ENCODE data around the gene ADH7. TPM values are rescaled to one million over a fixed set of nuclear protein-coding genes. Genes with fewer than 3 reads are reported as not detected.

ADH7 gene
- total and polyA plus RNA-seq, 9 of the 15 experiments (the other 6 are each of a cell fraction or from before 2014, with no cell fraction given): not detected

DNA sequence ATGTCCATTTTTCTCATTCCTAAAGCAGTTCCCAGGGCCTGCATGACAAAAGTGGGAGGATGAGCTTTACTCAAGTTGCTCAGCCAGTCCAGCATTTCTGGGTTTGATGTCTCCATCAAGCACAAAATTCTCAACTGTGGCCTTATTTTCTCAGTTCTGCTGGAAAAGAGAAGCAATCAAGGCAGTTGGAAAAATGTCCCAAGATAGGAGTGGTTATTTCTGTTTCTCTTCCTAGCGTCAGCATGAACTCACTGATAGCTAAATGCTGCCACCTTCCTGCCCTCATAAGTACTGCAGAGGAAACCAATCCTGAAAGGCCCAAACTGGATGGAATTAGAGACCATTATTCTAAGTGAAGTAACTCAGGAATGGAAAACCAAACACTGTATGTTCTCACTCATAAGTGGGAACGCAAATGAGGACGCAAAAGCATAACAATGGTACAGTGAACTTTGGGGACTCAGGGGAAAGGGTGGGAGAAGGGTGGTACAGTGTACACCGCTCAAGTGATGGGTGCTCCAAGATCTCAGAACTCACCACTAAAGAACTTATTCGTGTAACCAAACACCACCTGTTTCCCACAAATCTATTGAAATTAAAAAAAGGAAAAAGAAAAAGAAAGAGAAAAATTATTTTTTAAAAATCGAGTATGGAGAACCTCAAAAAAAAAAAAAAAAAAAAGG is 29.6 kb downstream of the ADH7 start:
- ATAC-seq: peak; percentile 92
- in situ Hi-C loops (cut with MboI): loop anchor here (10.0 to 25.0 kb wide), 2 partner anchors 661 to 943 kb away; no protein-coding TSS in a partner anchor
- peak in 1 of 2 experiments; percentile 20; a peak in 1 of 4 replicates for TF ChIP-seq RCOR1 (IDR thresholded peaks at IDR 0.05; ENCODE audit: borderline replicate concordance in 1 of 2, low read depth in 2 of 2, low read length in 2 of 2)
- peak; percentile 90 to 93 for TF ChIP-seq RAD21 (CRISPR knock-in tag; conservative IDR thresholded peaks at IDR 0.05 in 1 of 2, IDR thresholded peaks at IDR 0.05 in 1 of 2)
- peak; percentile 40; the same call in 1 of the 2 replicates for TF ChIP-seq CC2D1A (IDR thresholded peaks at IDR 0.05)
- no peak for TF ChIP-seq MYBL2 (IDR thresholded peaks at IDR 0.05; ENCODE audit: low read depth)
- TF ChIP-seq MYBL2 (CRISPR knock-in tag; IDR thresholded peaks at IDR 0.05; ENCODE audit: borderline replicate concordance): no peak
- TF ChIP-seq NCOA4 (IDR thresholded peaks at IDR 0.05; ENCODE audit: partially characterized antibody): no peak
- peak; percentile 22; the same call in 1 of the 2 replicates for TF ChIP-seq MAFK (IDR thresholded peaks at IDR 0.05; ENCODE audit: low read length)
- no peak for TF ChIP-seq HNRNPH1 (optimal IDR thresholded peaks at IDR 0.05; ENCODE audit: low read depth, low read length)
- no peak for TF ChIP-seq ZNF124 (CRISPR knock-in tag; IDR thresholded peaks at IDR 0.05)
- TF ChIP-seq, protein P1, sequence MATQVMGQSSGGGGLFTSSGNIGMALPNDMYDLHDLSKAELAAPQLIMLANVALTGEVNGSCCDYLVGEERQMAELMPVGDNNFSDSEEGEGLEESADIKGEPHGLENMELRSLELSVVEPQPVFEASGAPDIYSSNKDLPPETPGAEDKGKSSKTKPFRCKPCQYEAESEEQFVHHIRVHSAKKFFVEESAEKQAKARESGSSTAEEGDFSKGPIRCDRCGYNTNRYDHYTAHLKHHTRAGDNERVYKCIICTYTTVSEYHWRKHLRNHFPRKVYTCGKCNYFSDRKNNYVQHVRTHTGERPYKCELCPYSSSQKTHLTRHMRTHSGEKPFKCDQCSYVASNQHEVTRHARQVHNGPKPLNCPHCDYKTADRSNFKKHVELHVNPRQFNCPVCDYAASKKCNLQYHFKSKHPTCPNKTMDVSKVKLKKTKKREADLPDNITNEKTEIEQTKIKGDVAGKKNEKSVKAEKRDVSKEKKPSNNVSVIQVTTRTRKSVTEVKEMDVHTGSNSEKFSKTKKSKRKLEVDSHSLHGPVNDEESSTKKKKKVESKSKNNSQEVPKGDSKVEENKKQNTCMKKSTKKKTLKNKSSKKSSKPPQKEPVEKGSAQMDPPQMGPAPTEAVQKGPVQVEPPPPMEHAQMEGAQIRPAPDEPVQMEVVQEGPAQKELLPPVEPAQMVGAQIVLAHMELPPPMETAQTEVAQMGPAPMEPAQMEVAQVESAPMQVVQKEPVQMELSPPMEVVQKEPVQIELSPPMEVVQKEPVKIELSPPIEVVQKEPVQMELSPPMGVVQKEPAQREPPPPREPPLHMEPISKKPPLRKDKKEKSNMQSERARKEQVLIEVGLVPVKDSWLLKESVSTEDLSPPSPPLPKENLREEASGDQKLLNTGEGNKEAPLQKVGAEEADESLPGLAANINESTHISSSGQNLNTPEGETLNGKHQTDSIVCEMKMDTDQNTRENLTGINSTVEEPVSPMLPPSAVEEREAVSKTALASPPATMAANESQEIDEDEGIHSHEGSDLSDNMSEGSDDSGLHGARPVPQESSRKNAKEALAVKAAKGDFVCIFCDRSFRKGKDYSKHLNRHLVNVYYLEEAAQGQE (IDR thresholded peaks at IDR 0.05; ENCODE audit: borderline replicate concordance): peak; percentile 85
- TF ChIP-seq, protein P1 (CRISPR knock-in tag; IDR thresholded peaks at IDR 0.05; ENCODE audit: low read depth): no peak
- 0 out of 2 replicates have a peak, but pooled peaks have one; percentile 14 for TF ChIP-seq ATF7 (IDR thresholded peaks at IDR 0.05)
- TF ChIP-seq, protein P2, sequence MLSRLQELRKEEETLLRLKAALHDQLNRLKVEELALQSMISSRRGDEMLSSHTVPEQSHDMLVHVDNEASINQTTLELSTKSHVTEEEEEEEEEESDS (CRISPR knock-in tag; IDR thresholded peaks at IDR 0.05): no peak
- TF ChIP-seq ARID2 (IDR thresholded peaks at IDR 0.05): peak; percentile 42; the same call in 1 of the 2 replicates
- TF ChIP-seq STAG1 (CRISPR knock-in tag; IDR thresholded peaks at IDR 0.05; ENCODE audit: borderline replicate concordance): peak; percentile 83; the same call in 1 of the 2 replicates

More for the DNA sequence above, 29.6 kb downstream of the ADH7 start:
- H3K9me3 ChIP-seq (replicated peaks; ENCODE audit: control insufficient read depth, insufficient read depth, low read depth, low read length): no peaks in the 10 kb centered on the region
- ChIA-PET POLR2A (no interaction called here), CTCF (ENCODE audit: low intra/inter-chr PET ratio) (interaction anchor here (0.9 to 1.8 kb wide), 3 partner anchors 288 to 938 kb away, joined by 3 to 10 read pairs (median 4); no protein-coding TSS in a partner anchor)
- DNase-seq (ENCODE audit: extremely low read depth in 1 of 4, low spot score in 3 of 4) (peak; percentile 29 to 71 (median 54)), FAIRE-seq (peak; percentile 92)
- H2AFZ ChIP-seq (ENCODE audit: low read depth, low read length): no peak overlapping the region
- 0% methylated on average over 5 of the region's 6 CpGs for whole genome bisulfite sequencing (ENCODE audit: insufficient coverage, low coverage, missing lambda C conversion rate)
- H4K20me1 ChIP-seq (replicated peaks; ENCODE audit: control insufficient read depth, insufficient read depth, low read length): no peaks in the 10 kb centered on the region
- no peaks in the 10 kb centered on the region for H3K79me2 ChIP-seq (ENCODE audit: control insufficient read depth, insufficient read depth, low read length)
- intact Hi-C loops (cut with micrococcal nuclease): loop anchor here (1.0 to 5.0 kb wide), 7 partner anchors 287 to 1253 kb away; partner anchors contain the start of gene METAP1
- H3K27ac ChIP-seq (ENCODE audit: extremely low read depth, low read depth, low read length): no peak overlapping the region
- H3K9ac ChIP-seq (ENCODE audit: insufficient read depth in 1 of 2, low read depth in 2 of 2, low read length in 2 of 2): no peak overlapping the region
- no peaks in the 10 kb centered on the region for H3K4me1 ChIP-seq (replicated peaks in 1 of 2; ENCODE audit: control insufficient read depth in 2 of 2, insufficient read depth in 2 of 2, low read length in 2 of 2)
- no peaks in the 10 kb centered on the region for H3K9me1 ChIP-seq (ENCODE audit: control insufficient read depth, insufficient read depth, low read length)
- no peaks in the 10 kb centered on the region for H3K27me3 ChIP-seq (ENCODE audit: control insufficient read depth in 2 of 2, insufficient read depth in 2 of 2, low read length in 2 of 2)
- no TSS peak for BruUV-seq (replicated peaks)
- no peak overlapping the region for H3K4me2 ChIP-seq (ENCODE audit: insufficient read depth, low read length)
- no peak overlapping the region for H3K4me3 ChIP-seq
- no peaks in the 10 kb centered on the region for H3K36me3 ChIP-seq (ENCODE audit: control insufficient read depth, insufficient read depth, low read length)
